GM19463 (cell line): ENCODE results near the gene SND1.

Source experiments
- ATAC-seq: cut with Tn5 transposase; IDR thresholded peaks from one replicate; pipeline ENCODE4 v1.9.1; 2021; ENCODE audit warnings: mild to moderate bottlenecking, moderate library complexity; ENCODE audit not compliant: unreplicated experiment

The SND1 gene

DNA sequence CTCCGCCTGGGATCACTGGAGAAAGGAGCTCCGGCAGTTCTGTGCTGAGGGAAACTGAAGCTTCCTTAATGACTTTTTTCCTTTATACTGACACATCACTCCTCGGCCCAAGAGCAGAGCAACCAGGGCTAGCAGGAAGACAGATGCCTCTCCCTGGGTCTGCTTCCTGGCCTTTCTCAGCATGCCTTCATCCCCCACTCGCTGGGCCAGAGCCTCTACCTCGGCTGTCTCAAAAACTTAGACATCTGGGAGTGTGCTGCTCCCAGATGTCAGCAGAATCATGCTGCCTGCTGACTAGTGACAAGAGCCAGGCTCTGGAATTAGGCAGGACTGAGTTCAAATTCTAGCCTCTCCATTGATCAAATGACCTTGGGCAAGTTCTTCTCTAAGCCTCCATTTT lies 403.6 kb downstream of the SND1 start:
- no peak for ATAC-seq

DNA sequence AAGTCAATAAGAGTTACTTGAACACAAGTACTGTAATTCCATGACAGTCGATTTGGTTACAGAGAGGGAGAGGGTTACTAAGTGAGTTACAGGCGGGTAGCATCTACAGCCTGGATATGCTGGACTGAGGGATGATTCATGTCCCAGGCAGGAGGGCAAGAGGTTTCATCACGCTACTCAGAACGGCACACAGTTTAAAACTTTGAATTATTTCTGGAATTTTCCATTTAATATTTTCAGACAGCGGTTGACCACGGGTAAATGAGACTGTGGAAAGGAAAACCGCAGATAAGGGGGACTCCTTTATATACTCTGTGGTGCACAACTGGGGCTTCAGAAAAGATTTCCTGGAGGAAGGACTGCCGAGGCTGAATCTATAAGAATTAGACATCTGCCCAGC lies 404.9 kb downstream of the SND1 start:
- no peak for ATAC-seq

- ATAC-seq = no peak
Measured at GRCh38 chr7:128057909-128058308, 405.9 kb downstream of the SND1 start.

DNA sequence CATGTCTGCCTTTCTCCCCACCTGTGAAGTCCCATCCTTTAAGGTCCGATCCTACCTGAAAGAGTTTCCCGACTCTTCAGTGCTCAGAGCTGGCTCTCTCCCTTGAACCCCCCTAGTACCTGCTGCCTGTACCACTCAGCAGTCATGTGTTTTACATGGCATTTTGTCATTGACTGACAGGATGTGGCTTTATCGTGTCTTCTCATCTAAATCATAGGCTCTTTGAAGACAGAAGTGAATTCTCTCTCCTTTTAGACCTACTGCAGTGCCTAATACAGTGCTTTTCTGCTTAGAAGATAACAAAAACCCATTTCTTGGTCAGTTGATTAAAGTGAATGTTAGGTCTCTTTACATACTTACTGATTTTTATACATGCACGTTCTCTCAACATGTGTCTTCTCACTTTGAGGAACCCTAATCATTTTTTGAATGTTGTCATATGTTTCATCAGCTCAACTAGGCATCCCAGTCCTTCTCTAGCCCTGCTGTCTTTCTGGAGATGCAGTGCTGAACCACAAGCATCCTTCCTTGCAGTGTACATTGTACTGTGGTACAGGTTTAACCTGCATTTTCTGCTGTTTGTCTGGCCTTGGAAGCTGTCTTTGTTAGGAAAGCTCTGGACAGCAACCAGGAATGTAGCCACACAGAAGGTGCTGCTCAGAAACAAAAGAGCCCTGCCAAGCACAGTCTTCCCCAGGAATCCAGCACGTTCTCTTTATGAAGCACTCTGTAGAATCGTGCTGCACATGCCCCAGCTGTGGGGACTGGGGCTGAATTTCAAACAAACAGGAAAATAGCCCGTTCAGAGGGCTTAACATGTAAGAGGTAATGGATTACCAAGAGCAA lies 407.4 kb downstream of the SND1 start:
- no peak for ATAC-seq

- ATAC-seq = no peak
Measured at GRCh38 chr7:128060018-128060417, 408.0 kb downstream of the SND1 start.

DNA sequence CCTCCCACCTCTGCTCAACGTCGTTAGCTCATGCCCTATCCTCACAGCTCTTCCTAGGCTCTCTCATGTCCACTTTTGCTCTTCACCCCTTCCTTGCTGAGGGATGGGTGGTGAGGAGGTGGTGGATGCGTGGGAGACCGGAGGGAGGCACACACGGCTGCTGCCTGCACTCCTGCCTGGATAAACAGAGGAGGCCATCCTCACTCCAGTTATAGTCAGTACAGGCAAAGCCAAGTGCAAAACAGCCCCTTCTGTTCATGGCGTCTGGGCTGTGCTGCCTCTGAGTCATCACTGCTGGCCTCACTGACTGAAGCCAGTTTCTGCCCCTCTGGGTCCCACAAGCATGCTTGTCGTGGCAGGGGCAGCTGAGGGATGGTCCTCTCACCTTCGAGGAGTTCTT lies 411.1 kb downstream of the SND1 start:
- ATAC-seq = no peak

- no peak for ATAC-seq
Measured at GRCh38 chr7:128065872-128066271, 413.9 kb downstream of the SND1 start.

- ATAC-seq = no peak
Measured at GRCh38 chr7:128066395-128066794, 414.4 kb downstream of the SND1 start.

DNA sequence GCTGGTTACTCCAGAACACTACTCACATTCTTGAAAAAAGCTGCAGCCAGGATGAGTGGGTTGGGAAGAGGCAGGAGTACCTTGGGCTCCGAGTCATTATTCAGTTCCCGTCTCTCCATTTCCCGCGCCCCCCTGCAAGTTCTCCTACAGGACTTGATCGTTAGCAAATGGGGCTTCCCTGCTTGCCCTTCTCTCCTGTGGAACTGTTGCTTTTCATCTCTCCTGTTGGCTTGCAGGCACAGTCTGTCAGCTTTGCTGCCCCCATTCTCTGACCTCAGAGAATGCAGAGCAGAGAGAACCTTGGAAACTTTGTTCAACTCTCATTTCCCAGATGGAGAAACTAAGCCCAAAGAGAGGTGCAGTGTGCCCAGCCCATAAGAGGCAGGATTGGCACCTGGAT lies 414.9 kb downstream of the SND1 start:
- no peak for ATAC-seq

DNA sequence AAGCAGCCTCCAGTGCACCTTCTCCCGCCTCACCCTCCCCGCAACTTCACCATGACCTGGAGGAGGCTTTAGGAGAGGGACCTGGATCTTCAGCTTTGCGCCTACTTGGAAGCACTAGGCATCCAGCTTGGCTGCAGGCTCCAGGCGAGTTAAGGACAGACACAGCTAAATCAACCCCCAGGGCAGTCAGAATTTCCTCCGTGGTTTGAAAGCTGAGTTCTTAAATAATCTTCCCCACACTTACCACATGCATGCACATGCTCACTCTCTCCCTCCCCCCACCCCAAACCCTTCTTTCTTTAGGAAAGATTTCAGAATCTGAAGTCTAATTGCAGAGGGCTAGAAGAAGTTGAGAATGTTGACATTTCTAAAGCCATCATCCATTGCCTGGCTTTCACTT lies 416.0 kb downstream of the SND1 start:
- no peak for ATAC-seq

- no peak for ATAC-seq
Measured at GRCh38 chr7:128068785-128069184, 416.8 kb downstream of the SND1 start.

DNA sequence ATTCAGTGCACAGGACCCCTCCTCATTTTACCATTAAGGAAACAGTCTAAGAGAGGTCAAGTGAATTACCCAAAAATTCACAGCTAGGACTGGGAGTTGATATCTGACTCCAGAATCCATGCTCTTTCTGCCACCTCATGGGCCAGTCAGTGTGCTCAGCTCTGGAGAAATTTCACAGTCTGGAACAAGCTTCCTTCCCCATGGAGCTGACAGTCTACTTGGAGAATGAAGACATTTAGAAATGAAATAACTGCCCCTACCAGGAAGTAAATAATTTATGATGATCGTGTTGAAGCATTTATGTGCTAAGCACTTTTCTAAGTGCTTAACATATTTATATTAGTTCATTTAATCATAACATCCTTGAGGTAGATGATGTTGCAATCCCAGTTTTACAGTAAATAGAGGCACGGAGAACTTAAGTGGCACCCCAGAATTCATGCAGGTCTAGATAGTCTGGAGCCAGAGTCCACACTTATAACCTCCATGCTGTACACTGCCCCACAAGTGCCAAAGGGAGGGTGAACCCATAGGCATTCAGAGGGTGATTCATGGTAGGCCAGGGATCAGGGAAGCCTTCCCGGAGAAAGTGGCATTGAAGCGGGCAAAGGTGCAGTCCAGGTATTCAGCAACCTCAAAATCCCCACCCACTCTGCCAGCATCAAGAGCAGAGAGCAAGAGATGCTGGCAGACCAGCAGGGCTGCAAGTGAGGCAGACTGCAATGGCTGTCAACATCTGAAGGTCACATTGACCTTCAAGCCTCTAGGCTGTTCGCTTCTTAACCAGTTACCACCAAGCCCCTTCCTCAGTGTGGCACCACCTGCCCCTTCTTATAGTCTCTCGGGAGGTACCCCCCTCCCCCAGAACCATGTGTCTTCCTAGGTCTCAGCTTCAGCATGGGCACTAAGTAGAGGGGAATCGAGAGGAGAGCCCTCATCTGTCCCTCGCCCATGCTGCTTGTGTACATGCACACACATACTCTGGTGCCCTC lies 417.7 kb downstream of the SND1 start:
- ATAC-seq = no peak

GRCh38 chr7:128071376-128071775 lies 419.4 kb downstream of the SND1 start:
- no peak for ATAC-seq

DNA sequence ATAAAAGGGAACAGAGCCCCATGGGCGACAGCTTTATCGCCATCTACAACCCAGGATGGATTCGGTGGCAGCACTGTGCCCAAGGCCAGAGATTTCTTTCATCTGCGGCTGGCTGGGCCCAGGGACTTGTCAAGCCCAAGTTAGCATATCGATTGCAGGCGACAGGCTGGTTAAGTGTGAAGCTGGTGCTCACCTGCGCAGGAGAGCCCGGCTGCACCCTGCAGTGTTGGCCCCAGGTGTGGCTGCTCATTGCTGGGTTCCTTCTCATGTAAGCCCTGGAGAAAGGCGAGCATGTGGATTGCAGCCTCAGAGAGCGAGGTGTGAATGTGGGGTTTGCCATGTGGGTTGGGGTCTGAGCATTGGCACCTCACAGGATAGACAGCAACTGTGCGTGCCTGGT lies 419.8 kb downstream of the SND1 start:
- ATAC-seq = no peak

DNA sequence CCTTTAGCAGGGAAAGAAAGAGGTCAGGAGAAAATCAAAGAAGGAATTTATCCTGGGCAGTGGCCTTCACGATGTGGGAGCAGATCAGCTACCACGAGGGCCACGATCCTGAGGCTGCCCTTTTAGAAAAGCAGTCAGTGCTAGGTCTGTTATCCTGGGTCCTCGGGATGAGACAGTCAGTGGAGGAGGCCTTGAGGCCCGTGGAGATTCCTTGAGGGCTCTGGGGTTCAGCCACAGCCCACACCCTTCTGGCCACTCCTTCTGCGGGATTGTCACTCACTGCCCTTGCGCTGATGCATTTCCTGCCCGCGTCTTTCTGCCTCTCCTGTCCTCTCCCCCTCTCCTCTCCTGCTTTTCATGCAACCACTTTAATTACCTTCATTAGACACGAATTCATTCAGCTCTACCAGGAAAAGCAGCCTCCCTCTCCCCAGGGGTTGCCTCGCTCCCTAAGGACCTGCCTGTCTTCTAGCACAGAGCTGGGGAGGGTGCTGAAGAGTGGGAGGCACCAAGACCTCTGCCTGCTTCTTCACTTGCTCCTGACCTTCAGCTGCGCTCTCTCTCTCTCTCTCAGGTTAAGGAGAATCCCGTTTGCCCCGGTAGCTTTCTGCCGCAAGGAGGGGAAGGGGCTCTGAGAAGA lies 421.8 kb downstream of the SND1 start:
- ATAC-seq = no peak

GRCh38 chr7:128074336-128074735 lies 422.3 kb downstream of the SND1 start:
- ATAC-seq = no peak

DNA sequence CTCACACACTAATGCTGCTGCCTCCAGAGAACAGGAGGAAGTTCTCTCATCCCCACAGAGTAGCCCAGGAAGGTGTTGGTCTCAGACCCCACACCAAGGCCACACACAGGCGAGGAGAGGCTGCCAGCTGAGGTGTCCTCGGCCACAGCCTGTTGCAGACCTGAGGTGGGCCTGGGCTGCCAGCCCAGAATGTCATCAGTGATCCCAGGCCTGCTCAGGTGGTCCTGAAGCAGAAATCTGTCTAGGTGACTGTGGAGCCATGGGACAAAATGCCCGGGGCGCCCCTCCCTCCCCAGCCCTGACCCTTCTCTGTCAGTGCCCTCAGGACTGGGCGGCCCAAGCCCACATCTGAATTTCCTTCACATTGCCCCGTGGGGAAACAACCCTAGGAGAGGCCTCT lies 422.7 kb downstream of the SND1 start:
- no peak for ATAC-seq

DNA sequence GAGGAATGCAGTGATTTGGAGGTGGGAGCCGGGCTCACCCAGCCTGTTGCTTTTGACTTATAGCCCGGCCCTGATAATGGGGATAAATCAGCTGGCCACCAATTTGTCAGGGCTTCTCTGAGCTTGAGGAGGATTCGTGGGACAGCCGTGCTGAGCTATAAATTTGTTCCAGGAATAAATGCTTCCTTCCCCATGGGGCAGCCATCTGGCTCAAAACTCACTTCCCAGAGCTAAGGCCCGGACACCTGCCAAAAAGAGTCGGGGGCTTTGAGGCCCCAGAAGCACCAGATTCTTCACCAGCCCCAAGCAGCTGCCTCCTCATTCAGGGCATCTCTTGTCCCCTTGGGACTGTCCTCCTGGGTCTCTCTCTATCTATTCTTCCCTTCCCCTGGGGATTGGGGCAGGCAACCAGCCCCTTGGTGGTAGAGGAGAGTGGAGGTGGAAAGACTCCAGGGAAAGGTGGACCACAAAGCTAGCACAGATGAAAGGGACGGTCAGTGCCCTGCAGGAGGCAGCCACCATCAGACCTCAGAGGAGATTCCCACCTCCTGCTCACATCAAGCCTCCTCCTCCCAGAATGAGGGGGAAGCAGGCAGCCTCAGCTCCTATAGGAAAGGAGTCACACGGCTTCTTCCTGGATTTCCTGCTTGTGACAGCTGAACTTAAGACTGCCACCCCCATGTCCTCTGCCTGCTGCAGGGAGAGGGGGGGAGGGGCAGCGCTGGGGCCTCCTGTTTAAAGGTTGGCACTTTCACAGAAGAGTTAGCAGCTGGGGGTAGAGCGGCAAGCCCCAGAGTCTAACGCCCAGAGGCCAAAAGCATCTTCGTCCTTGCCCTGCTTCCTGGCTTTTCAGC lies 423.5 kb downstream of the SND1 start:
- no peak for ATAC-seq

- ATAC-seq = no peak
Measured at GRCh38 chr7:128076196-128076795, 424.3 kb downstream of the SND1 start.

DNA sequence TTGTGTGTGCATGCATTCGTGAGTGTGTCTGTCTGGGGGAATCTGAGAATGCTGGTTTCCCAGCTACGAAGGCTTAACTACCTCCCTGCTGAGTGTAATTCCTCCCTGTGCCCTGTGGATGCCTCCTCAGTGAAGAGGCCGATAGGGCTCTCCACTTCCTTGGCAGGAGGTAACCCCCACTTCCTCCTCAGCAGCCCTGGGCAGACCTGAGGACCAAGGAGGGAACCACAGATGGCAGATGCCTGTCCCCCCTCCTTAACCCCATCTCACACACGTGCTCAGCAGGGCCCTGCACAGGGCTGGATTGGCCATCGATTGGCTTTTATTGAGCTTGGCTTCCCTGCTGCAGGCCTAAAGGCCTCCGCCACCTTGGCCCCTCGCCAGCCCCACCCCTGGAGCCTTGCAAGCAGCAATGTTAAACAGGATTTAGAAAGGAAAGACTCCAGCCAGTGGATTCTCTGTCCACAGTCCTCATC lies 424.8 kb downstream of the SND1 start:
- ATAC-seq = no peak
